HG03175 (cell line): ENCODE results near the gene NAA11.
"Not testable (repeated sequence)": the region's sequence is repeated elsewhere in the genome, so short reads cannot be mapped to it uniquely, and the experiment has no call there.

Experiments
- ATAC-seq: cut with Tn5 transposase; IDR thresholded peaks from one replicate; pipeline ENCODE4 v1.9.1; 2021; ENCODE audit warnings: mild to moderate bottlenecking, moderate library complexity; ENCODE audit not compliant: unreplicated experiment

The NAA11 gene

GRCh38 chr4:79311279-79311678 lies 14.6 kb downstream of the NAA11 start:
- no peak for ATAC-seq

- ATAC-seq: no peak
These were observed 16.9 kb downstream of the NAA11 start for GRCh38 chr4:79308971-79309370.

- no peak for ATAC-seq
These were observed 17.7 kb downstream of the NAA11 start for GRCh38 chr4:79308137-79308536.

- ATAC-seq: no peak
These were observed 19.1 kb downstream of the NAA11 start for GRCh38 chr4:79306795-79307194.

GRCh38 chr4:79300280-79300679 lies 25.6 kb downstream of the NAA11 start:
- no peak for ATAC-seq

- no peak for ATAC-seq
These were observed 27.4 kb downstream of the NAA11 start for GRCh38 chr4:79298484-79298883.

- no peak for ATAC-seq
These were observed 27.8 kb downstream of the NAA11 start for GRCh38 chr4:79298027-79298426.

DNA sequence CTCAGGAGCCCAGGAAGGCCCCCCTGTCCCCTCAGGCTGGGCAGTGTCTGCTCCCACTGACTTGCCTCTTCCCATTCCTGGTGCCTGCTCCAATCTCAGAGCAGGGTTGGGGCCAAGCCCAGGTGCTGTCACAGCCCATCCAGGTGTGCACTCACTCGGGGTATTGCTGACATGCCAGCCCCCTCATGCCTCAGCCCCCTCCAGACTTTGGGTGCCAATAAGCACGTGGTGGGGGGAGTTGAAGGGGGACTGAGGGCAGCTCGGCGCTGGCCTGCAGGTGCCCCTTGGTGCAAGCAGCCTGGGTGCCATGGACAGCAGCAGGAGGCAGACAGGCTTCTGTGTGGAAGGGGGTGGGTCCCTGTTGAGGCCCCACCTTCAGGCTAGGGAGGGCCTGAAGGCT lies 28.4 kb downstream of the NAA11 start:
- ATAC-seq: no peak

- no peak for ATAC-seq
These were observed 29.0 kb downstream of the NAA11 start for GRCh38 chr4:79296768-79297428.

GRCh38 chr4:79295086-79295485 lies 30.8 kb downstream of the NAA11 start:
- no peak for ATAC-seq

GRCh38 chr4:79294064-79294463 lies 31.8 kb downstream of the NAA11 start:
- ATAC-seq: no peak

DNA sequence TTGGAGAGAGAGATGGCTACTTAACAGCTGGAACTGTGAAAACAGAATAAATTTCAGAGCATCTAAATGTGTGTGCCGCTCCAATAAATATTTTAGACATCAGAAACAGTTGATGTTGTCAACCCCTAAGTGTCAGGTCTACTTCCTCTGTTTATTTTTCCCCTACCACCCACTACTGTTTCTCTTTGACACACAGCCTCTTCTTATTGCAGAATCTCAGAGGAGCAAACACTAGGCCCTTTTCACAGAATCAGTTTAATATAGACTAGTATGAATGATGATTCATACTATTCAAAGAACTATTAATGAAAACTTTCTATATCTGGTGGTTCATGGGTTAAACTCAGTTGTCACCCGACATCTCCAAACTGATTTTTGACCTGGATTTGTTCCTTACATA lies 33.9 kb downstream of the NAA11 start:
- no peak for ATAC-seq

DNA sequence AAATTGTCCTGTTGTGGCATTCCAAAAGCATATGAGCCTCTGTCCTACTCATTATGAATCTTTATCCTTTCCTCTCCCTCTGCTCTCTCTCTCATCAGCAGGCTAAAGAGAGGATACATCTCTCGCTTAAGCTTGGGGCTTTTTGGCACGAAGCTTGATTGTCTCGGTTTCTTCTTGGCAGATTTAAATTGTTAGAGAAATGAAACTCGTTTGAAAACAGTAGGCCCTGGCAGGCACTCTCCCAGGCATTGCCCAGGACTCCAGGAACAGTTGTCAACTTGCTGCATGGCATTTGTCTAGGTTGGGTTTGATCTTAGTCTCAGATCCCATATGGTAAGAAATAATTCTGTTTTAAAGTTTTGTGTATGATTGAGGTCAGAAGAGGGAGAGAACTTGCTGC lies 35.5 kb downstream of the NAA11 start:
- no peak for ATAC-seq

GRCh38 chr4:79288185-79288584 lies 37.7 kb downstream of the NAA11 start:
- no peak for ATAC-seq

DNA sequence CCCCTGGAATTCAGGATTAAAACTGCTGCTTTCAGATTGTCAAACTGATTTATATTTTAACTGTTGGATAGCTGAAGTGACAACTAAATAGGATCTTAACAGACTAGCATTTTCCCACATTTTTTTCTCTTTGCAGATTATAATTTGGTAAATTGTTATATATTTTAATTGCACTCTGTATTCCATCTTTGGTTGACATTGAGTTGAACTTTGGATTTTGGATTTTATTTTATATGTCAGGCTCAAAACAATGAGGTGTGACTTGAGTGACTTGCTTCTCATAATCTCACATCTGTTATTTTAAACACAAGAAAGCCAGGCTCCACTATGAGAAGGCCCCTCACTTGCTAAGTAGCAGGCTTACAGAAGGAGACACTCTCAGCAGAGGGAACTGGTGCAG lies 38.1 kb downstream of the NAA11 start:
- ATAC-seq: no peak

DNA sequence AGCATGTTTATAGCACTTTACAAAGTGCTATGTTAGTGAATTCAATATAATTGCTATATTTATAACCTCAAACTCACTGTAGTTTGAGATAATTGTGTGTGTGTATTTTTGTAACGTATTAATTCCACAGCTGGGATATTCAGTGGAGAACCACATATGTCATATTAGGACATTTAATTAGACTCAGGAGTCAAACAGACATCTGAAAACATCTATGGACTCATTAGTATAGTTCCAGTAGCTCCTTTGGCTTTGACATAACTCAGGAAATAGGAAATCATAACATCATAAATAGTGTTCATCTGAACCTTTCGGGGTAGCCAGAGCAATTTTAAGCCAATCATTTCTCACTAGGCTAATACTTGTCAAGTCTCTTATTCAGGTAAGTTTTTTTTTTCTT lies 38.8 kb downstream of the NAA11 start:
- ATAC-seq: no peak

GRCh38 chr4:79281566-79282359 lies 44.1 kb downstream of the NAA11 start:
- no peak for ATAC-seq

- not testable (repeated sequence) for ATAC-seq
These were observed 48.4 kb downstream of the NAA11 start for GRCh38 chr4:79277467-79277866.

DNA sequence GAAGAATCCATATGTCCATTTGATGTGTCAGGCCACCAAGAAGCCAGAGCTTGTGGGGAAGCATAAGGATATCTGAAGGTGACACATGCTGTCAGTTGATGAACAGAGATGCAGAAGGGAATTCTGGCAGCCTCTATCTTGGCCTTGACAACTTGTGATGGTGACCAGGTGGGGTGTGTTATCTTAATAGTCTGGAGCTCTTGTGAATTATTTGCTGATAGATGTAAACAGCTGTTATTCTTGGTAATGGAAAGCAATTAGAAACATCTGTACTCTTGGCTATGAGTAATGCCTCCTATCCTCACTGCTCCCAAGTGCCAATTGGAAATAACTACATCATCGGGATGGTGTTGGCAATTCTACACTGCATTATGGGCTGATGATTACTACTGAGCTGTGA lies 51.9 kb downstream of the NAA11 start:
- ATAC-seq: no peak

DNA sequence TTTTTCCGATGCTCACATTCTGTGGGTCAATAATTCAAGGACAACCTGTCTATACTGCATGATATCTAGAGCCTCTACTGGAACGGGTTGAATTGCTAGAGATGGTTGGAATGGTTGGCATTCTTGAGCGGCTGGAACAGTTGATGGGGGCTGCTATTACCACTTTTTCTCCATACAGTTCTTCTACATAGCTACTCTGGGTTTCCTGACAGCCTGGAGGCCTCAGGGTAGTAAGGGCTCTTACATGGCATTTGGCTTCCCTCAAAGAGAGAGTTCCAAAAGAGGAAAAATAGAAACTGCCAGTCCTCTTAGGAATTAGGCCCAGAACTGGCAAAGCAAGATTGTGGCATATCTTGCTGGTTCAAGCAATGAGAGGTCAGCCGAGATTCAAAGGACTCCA lies 53.1 kb downstream of the NAA11 start:
- ATAC-seq: no peak

- no peak for ATAC-seq
These were observed 53.7 kb downstream of the NAA11 start for GRCh38 chr4:79272126-79272525.

DNA sequence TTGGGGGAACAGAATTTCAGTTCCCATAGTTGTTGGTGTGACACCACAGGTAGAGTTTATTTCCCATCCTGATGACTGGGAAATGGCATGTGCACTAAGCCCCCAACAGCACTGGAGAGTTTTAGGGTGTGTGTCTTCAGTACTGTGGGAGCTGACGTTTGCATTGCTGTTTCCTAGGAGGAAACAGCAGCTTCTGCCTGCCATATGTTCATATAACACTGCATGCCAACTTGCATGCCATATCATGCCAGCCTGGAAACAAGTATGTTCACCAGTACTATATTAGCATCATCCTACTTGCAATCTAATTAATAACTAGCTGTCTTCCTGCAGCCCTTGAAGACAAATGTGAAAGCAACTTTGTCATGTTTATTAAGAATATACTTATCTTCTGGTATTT lies 58.2 kb downstream of the NAA11 start:
- no peak for ATAC-seq
